Activated naive CD8-positive, alpha-beta T cell treated with anti-CD3 and anti-CD28 coated beads, Interleukin-2, amount 10 ng/mL, durations not matched to agents 7 days and 5 days (primary cell): ENCODE data around the gene SBNO1. TPM values are rescaled to one million over a fixed set of nuclear protein-coding genes. Genes with fewer than 3 reads are reported as not detected.
A peak's percentile ranks its signal among the peaks of the same experiment; 100 is the strongest.

Source experiments
- ATAC-seq: fragments of 150-1000 bp; cut with Tn5 transposase; one replicate; pipeline ENCODE4 v1.10.0; 2021; ENCODE audit warnings: low read depth, moderate library complexity
- POLR2A ChIA-PET: fragments of 350-600 bp; sonication (Branson Sonifier 250); formaldehyde crosslinking; loops from one replicate; lab custom pipeline; 2021; ENCODE audit warnings: antibody characterized with exemption; lab: Charles Lee
- DNase-seq: peaks from one replicate; pipeline ENCODE4 v3.0.0; 2021
- H3K27ac Mint-ChIP-seq: one replicate; pipeline ENCODE4 v1.8.0; 2022; ENCODE audit warnings: mild to moderate bottlenecking, mixed read lengths
- H3K27me3 Mint-ChIP-seq: one replicate; pipeline ENCODE4 v1.8.0; 2022; ENCODE audit warnings: mild to moderate bottlenecking, moderate library complexity, mixed read lengths
- H3K36me3 Mint-ChIP-seq: one replicate; pipeline ENCODE4 v1.8.0; 2021; ENCODE audit warnings: mild to moderate bottlenecking, mixed read lengths
- H3K4me1 Mint-ChIP-seq: one replicate; pipeline ENCODE4 v1.8.0; 2021; ENCODE audit warnings: mixed read lengths
- H3K4me3 Mint-ChIP-seq: one replicate; pipeline ENCODE4 v1.8.0; 2022; ENCODE audit warnings: mild to moderate bottlenecking, moderate library complexity, mixed read lengths
- H3K9me3 Mint-ChIP-seq: one replicate; pipeline ENCODE4 v1.8.0; 2021; ENCODE audit warnings: mixed read lengths
- total RNA-seq, 2 experiments: library from RNA; stranded (reverse); gene quantifications; one replicate each; pipeline ENCODE4 v1.2.3, GENCODE V29; 2021

Gene SBNO1
- total RNA-seq, 2 experiments from 2014 or later, result 40.7 to 41.1 TPM

GRCh38 chr12:123242116-123242904, 122.3 kb downstream of the SBNO1 start:
- peaks cover 32% of the 10 kb centered on the region for H3K36me3 Mint-ChIP-seq
- H3K27ac Mint-ChIP-seq, result peak overlapping the region; percentile 84
- H3K4me1 Mint-ChIP-seq, result peaks cover 34% of the 10 kb centered on the region
- peak overlapping the region; percentile 48 for H3K4me3 Mint-ChIP-seq
- peaks cover 3% of the 10 kb centered on the region for H3K9me3 Mint-ChIP-seq
- DNase-seq (no peak), ATAC-seq (peak; percentile 59)
- H3K27me3 Mint-ChIP-seq, result no peaks in the 10 kb centered on the region
- POLR2A ChIA-PET, result interaction anchor here (0.6 to 4.9 kb wide), 5 partner anchors 10 to 373 kb away, joined by 3 to 43 read pairs (median 4); partner anchors contain the start of genes MPHOSPH9 and MTRFR

Other genes with a start within 250 kb of the SBNO1 start
- 10 to 100 TPM; 15.2 to 18.1 TPM for gene PITPNM2, start 213.8 kb downstream of the SBNO1 start, total RNA-seq
- 100 to 1,000 TPM; 121 to 131 TPM for gene MPHOSPH9, start 131.7 kb downstream of the SBNO1 start, total RNA-seq
- 10 to 100 TPM; 41.2 to 42.1 TPM for gene MTRFR, start 131.4 kb downstream of the SBNO1 start, total RNA-seq
- 10 to 100 TPM; 31.7 to 32.3 TPM for gene CDK2AP1, start 93.0 kb downstream of the SBNO1 start, total RNA-seq
- 10 to 100 TPM; 64.5 to 69.4 TPM for gene KMT5A, start 19.3 kb upstream of the SBNO1 start, total RNA-seq
- gene RILPL2, start 71.8 kb upstream of the SBNO1 start, total RNA-seq, result 1 to 10 TPM; 5.3 to 5.5 TPM
- 10 to 100 TPM; 32.3 to 33.9 TPM for gene SNRNP35, start 93.3 kb upstream of the SBNO1 start, total RNA-seq
- gene RILPL1, start 168.9 kb upstream of the SBNO1 start, total RNA-seq, result 1 to 10 TPM; 2.2 to 2.9 TPM
- 100 to 1,000 TPM; 109 to 127 TPM for gene TMED2, start 219.7 kb upstream of the SBNO1 start, total RNA-seq
- 10 to 100 TPM; 34.5 to 39.3 TPM for gene DDX55, start 237.3 kb upstream of the SBNO1 start, total RNA-seq